OCI-M2 (cell line): ENCODE data around the gene HTT.

Experiments used
- DNase-seq: peaks from one replicate; lab custom pipeline; 2025; ENCODE audit not compliant: unreplicated experiment; lab: John Stamatoyannopoulos, UW

The HTT gene

DNA sequence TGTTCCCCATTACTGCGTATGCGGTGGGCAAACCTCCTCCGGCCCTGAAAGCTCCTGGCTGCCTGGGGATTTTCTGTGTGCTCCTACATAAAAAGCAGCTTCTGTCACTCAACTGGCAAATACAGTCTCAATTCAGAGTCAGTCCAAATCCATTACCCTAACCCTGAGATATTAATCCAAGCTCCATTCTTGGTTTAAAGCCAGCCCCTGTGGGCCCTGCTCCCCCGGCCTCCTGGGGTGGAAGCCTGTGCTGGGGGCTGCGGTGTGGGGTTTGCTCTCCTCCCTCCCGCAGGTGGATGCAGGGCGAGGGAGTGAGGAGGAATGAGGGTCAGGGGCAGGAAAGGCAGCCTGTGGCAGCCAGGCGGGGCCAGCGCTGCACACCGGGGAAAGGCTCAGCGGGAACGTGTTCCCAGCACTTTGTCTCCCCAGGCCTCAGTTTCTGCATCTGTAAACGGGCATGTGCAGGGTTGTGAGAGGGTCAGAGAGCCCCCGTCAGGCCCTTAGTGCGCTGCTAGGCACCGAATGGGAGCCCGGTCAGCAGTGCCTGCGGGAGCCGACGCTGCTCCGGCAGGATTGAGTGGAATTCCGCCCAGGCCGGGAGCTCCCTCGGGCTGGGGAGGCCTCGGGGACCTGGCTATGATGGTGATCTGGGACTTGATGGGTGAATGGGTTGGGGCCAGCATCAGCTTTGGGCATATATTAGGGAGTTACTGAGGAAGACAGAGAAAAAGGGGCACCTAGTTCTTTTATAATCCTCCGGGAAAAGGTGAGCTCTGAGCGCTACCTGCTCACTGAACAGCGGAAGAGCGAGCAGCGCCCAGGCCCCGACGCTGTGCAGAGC lies 212.1 kb downstream of the HTT start:
- DNase-seq: no peak

DNA sequence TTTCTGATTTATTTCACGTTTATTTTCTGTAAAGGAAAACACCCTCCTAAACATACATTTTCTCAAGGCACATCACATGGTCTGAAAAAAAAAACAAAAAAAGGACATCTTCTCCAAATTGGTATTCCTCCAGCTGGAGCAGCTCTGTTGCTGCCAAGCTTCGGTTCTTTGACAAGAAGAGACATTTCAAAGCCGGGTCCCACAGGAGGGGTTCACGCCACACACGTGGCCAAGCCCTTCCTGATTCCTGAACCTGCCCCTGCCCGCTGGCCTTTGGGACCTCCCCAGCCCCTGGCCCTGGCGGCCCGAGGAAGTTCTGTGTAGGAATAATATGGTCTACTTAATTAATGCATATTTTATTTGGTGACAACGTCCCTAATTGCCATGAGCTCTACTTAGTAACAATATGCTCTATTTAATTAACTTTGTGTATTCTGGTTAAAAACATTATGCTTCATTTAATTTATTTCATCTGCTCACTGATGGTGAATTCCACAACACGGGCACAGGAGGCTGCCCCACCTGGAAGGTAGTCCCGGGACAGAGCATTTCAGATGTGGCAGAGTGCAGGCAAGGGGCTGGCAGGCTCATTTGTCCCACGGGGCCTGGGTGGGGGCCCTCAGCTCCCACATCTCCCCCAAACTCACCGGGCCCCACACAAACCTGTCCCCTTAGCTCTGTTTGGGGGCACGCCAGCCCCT lies 212.9 kb downstream of the HTT start:
- no peak for DNase-seq

DNA sequence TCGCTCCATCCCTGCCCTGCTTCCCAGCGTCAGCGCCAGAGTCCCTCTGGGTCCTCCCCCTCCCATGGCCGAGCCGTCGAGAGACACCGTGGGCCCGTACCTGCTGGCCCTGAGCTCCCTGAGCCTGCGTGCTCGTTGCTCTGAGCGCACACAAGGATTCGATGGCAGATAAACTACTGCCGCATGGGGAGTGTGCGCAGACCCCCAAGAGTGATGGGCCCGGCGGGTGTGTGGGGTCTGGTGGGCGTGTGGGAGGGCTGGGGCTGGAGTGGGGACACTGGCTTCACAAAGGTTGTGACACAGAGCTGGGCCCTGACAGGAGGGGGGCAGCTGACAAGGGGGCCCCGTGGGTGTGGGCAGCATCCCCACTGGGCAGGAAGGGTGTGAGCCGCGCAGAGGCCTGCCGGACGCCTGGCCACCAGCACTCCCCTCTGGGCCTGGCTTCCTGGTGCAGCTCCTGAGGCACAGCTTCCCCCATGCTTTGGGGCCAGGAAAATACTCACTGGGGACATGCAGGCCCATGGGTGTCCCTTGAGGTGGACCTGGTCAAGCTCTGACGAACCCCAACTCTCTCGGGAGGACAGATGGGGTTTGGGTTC lies 213.6 kb downstream of the HTT start:
- DNase-seq: no peak

DNA sequence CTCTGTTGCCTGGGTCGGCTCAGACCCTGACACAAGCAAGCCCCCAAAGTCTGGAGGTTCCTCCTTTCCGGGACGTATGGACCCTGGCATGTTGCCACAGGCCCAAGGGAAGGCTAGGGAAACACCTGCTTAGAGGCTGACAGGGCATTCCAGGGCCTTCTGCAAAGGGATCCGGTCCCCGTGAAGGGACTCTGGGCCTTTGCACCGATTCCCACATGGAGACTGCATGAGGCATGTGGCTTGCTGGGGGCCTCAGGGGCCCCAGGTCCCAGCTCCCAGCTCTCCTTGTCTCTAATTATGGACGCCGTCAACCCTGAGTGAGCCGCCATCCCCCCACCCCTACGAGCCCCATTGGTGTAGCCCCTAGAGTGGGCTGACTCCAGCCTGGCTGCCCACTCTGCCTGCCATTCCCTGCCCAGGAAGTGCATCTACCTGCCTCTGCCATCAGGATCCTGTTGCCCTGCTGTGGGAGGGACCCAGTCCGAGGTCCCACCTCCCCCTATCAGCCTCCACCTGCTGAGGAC lies 214.2 kb downstream of the HTT start:
- DNase-seq: no peak

DNA sequence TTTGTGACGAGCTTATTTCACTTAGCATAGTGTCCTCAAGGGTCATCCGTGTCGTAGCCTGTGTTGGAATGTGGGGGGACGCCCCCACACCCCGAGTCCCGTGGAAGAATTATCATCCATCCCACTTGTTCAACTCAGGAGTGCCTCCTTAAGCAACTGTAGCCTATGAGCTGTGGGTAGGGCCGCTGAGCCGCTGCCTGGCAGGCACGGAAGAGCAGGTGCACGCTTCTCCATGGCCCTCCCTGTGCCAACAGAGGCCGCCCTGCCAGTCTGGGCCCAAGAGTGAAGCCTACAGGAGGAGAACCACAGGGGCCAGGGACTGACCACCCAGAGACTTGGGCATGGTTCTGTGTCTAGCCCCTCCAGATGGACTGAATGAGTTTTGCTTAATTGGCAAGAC lies 216.0 kb downstream of the HTT start:
- no peak for DNase-seq

DNA sequence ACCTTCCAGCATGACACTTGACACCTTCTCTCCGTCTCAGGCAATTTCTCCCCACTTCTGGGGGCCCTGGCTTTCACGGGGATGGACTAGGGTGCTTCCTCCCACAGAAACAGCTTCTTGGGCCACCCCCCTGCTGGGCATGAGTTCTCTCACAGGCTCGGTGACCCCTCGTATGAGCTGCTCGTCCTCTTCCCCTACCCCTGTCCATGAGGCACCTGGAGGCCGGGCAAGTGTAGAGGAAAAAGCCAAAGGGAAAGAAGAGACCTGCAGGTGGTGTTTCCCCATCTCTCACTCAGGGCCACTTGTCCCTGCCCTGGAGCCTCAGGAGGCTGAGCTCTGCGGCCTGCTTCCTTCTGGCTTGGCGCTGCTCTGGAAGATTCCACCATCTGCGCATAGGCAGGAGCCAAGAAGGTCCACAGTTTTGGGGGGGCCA lies 216.4 kb downstream of the HTT start:
- no peak for DNase-seq

DNA sequence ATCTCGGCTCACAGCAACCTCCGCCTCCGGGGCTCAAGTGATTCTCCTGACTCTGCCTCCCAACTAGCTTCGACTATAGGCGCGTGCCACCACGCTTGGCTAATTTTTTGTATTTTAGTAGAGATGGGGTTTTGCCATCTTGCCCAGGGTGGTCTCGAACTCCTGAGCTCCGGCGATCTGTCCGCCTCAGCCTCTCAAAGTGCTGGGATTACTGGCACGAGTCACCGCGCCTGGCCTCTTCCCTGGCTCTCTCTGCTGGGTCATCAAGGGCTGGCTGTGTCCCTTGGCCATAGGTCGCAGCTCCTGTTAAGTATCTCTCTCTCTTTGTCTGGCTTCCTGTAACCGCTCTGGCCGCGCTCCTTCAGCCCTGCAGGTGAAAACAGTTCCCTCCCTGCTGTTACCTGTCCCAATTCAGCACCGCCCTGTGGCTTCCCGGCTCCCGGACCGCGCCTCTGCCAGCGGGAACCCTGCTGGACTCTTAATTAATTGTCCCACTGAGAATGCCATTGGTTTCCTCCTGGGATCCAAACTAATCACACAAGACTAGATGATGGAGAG lies 217.0 kb downstream of the HTT start:
- no peak for DNase-seq

DNA sequence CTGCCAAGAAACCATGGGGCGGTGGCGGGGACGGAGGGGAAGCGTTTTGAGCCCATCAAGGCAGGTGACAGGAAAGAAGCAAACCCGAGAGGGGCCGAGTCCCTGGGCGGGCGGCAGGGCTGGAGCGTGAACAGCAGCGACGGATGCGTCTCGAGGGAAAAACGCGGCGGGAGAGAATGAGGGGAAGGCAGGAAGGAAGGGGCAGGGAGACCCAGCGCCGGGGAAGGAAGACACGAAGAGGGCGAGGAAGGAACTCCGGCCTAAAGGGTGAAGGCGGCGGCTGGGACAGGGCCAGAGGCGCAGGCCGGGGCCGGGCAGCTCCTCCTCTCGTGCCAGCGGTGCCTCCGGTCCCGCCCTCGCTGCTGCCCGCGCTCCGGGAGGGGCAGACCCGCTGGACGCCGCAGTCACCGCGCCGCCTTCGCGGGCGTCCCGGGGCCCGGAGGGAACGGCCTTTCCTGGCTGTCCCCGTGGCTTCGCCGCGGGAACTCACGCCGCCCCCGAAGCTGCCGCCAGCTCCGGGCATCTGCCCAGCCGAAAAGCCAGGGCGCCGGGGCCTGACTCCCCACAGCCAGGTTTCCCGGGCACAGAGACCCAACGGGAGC lies 217.6 kb downstream of the HTT start:
- no peak for DNase-seq

DNA sequence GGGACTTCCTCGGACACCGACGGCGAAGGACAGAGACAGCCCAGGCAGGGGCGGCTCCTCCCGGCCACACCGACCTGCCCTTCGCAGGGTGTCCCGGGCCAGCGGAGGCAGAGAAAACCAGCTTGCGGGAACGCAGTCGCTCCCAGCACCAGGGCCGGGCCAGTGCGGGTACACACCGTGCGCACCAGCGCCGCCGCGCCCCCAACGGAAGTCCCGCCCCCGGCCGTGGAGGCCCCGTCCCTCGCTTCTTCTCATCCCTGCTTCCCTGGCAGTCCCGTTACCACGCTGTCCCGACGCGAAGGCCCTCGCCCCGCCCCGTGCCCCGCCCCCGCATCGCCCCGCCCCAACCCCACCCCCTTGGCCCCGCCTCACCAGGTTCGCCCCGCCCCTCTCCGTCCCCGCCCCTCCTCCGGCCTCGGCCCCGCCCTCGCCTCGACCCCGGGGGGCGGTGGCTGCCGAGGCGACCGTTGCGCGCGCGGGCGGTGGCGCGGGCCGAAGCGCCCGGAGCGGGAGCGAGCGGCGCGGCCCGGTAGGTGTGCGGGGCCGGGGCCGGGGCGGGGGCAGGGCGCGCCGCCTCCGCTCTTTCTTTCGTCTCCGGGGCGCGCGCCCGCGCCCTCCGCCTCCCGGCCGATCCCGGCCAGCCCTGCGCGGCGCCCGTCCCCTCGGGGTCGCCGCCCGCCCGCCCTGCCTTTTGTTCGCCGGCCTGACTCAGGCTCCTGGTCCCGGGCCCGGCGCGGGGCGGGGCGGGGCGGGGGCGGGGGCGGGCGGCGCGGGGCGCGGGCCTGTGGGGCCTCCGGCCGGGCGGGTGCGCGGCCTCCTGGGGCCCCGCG lies 218.3 kb downstream of the HTT start, which contains the start of gene RGS12:
Gene RGS12 (plus strand): TSS at position 451 of the 830 bp plus-strand sequence. CDS start 23,150 bp downstream, outside the sequence.
- DNase-seq: no peak
